Measurements from ENCODE around the gene CEP20.

GRCh38 chr16:15882563-15882962 lies 5.8 kb downstream of the CEP20 start:
- no peak for TF ChIP-seq POLR2A (IDR thresholded peaks at IDR 0.05)
- TF ChIP-seq CTCF (IDR thresholded peaks at IDR 0.05) = no peak
- no peak for TF ChIP-seq EP300 (IDR thresholded peaks at IDR 0.05)

All from gastroesophageal sphincter (tissue), 3 donors.